HT-29 (cell line): Measurements from ENCODE around the gene TCTN1. TPM values are rescaled to one million over a fixed set of nuclear protein-coding genes. Genes with fewer than 3 reads are reported as not detected.
"Not testable (repeated sequence)": the region's sequence is repeated elsewhere in the genome, so short reads cannot be mapped to it uniquely, and the experiment has no call there.

Experiments used
- DNase-seq: peaks from one replicate; pipeline ENCODE4 v3.0.0-alpha.2; 2015; ENCODE audit warnings: low spot score
- total RNA-seq: library from RNA; depleted of rRNA; stranded (reverse); fragments of >200 nt; shearing (Covaris generic); gene quantifications from 2 replicates; pipeline ENCODE4 v1.2.3, GENCODE V29; 2014

The TCTN1 gene
- total RNA-seq, 1 experiment from 2014 or later, result 3.0 TPM

- no peak for DNase-seq
These were observed 24.9 kb downstream of the TCTN1 start for GRCh38 chr12:110638796-110639195.

GRCh38 chr12:110639336-110640141 lies 25.6 kb downstream of the TCTN1 start:
- no peak for DNase-seq

- DNase-seq, result no peak
These were observed 26.5 kb downstream of the TCTN1 start for GRCh38 chr12:110640275-110641025.

GRCh38 chr12:110641521-110641920 lies 27.6 kb downstream of the TCTN1 start:
- no peak for DNase-seq

GRCh38 chr12:110647631-110648040 lies 33.7 kb downstream of the TCTN1 start:
- DNase-seq, result no peak

GRCh38 chr12:110649341-110649847 lies 35.5 kb downstream of the TCTN1 start:
- DNase-seq, result no peak

- DNase-seq, result not testable (repeated sequence)
These were observed 40.3 kb downstream of the TCTN1 start for GRCh38 chr12:110654238-110654637.

GRCh38 chr12:110656071-110656655 lies 42.2 kb downstream of the TCTN1 start:
- DNase-seq, result no peak

GRCh38 chr12:110657747-110658146 lies 43.8 kb downstream of the TCTN1 start:
- DNase-seq, result no peak

GRCh38 chr12:110658242-110658641 lies 44.3 kb downstream of the TCTN1 start:
- no peak for DNase-seq

- DNase-seq, result no peak
These were observed 44.9 kb downstream of the TCTN1 start for GRCh38 chr12:110658878-110659277.

- no peak for DNase-seq
These were observed 47.5 kb downstream of the TCTN1 start for GRCh38 chr12:110661337-110661972.

GRCh38 chr12:110666892-110667291 lies 53.0 kb downstream of the TCTN1 start:
- no peak for DNase-seq

GRCh38 chr12:110667671-110668070 lies 53.7 kb downstream of the TCTN1 start:
- no peak for DNase-seq

- no peak for DNase-seq
These were observed 54.7 kb downstream of the TCTN1 start for GRCh38 chr12:110668480-110669192.

- no peak for DNase-seq
These were observed 55.2 kb downstream of the TCTN1 start for GRCh38 chr12:110669193-110669502.

- DNase-seq, result no peak
These were observed 56.3 kb downstream of the TCTN1 start for GRCh38 chr12:110670161-110670701.

- DNase-seq, result no peak
These were observed 62.2 kb downstream of the TCTN1 start for GRCh38 chr12:110676171-110676570.

- no peak for DNase-seq
These were observed 63.4 kb downstream of the TCTN1 start for GRCh38 chr12:110677206-110677911.

- no peak for DNase-seq
These were observed 64.1 kb downstream of the TCTN1 start for GRCh38 chr12:110677982-110678381.
